IPS DF 19.7 (cell line): ENCODE results near the gene INTS11.

ENCODE experiments used
- DNase-seq: peaks from one replicate; pipeline ENCODE4 v3.0.0-alpha.2; 2013; ENCODE audit warnings: low read depth, low spot score

INTS11 gene

GRCh38 chr1:1357871-1358432 lies 33.5 kb upstream of the INTS11 start:
- no peak for DNase-seq

GRCh38 chr1:1356796-1357401 lies 32.4 kb upstream of the INTS11 start:
- no peak for DNase-seq

GRCh38 chr1:1356166-1356795 lies 31.8 kb upstream of the INTS11 start:
- DNase-seq = no peak

- no peak for DNase-seq
Observed at GRCh38 chr1:1355416-1355815, 31.0 kb upstream of the INTS11 start.

- DNase-seq = no peak
Observed at GRCh38 chr1:1354271-1355247, 30.1 kb upstream of the INTS11 start.

GRCh38 chr1:1353389-1354151 lies 29.1 kb upstream of the INTS11 start:
- no peak for DNase-seq

GRCh38 chr1:1352786-1353388 lies 28.4 kb upstream of the INTS11 start:
- no peak for DNase-seq

GRCh38 chr1:1351511-1352427 lies 27.3 kb upstream of the INTS11 start:
- DNase-seq = no peak

- DNase-seq = no peak
Observed at GRCh38 chr1:1349256-1350012, 25.0 kb upstream of the INTS11 start, which contains the start of gene DVL1. TSS of gene DVL1 (minus strand) at chr1:1349418. CDS start at chr1:1349065, 353 bp downstream.

GRCh38 chr1:1348420-1349255 lies 24.2 kb upstream of the INTS11 start:
- no peak for DNase-seq

- no peak for DNase-seq
Observed at GRCh38 chr1:1347663-1348419, 23.4 kb upstream of the INTS11 start.

GRCh38 chr1:1347026-1347595 lies 22.7 kb upstream of the INTS11 start:
- DNase-seq = no peak

- DNase-seq = no peak
Observed at GRCh38 chr1:1346501-1346890, 22.0 kb upstream of the INTS11 start.

GRCh38 chr1:1345860-1346500 lies 21.5 kb upstream of the INTS11 start:
- DNase-seq = no peak

GRCh38 chr1:1345384-1345783 lies 20.9 kb upstream of the INTS11 start:
- no peak for DNase-seq

- DNase-seq = no peak
Observed at GRCh38 chr1:1344655-1345361, 20.3 kb upstream of the INTS11 start.
